OCI-LY3 (cell line): ENCODE results near the gene FMN1.

Source experiments
- EZH2phosphoT487 ChIP-seq: fragments of 200-600 bp; shearing (Covaris generic); IDR thresholded peaks from 2 replicates; pipeline ENCODE4 v1.6.1; 2018; ENCODE audit warnings: antibody characterized with exemption, mixed run types, low read depth
- TF ChIP-seq, protein P1 (sequence below): fragments of 200-600, 300-600 bp; sonication (generic); IDR thresholded peaks from 2 replicates; pipeline ENCODE4 v1.5.1; 2014; ENCODE audit warnings: antibody characterized with exemption, low read length, low read depth

DNA sequence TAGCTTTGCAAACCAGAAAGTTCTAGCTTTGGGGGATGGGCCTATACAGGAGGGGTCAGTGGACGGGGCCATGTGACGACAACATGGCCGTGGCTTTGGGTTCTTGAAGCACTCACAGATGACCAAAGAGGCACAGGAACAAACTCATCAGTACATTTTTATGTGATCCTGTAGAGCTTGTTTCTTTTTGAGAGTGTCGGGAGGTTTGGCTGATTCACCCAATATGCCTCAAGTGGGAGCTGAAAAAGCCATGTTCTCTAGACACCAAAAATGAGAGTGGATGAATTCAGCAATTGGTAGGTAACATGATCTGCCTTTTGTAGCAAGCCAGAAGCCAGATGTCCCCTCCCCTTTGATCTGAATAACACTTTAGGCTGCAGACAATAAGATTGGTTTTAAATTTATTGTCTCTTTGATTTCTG lies 446.6 kb downstream of the FMN1 start:
- no peak for TF ChIP-seq EZH2phosphoT487
- TF ChIP-seq, protein P1, sequence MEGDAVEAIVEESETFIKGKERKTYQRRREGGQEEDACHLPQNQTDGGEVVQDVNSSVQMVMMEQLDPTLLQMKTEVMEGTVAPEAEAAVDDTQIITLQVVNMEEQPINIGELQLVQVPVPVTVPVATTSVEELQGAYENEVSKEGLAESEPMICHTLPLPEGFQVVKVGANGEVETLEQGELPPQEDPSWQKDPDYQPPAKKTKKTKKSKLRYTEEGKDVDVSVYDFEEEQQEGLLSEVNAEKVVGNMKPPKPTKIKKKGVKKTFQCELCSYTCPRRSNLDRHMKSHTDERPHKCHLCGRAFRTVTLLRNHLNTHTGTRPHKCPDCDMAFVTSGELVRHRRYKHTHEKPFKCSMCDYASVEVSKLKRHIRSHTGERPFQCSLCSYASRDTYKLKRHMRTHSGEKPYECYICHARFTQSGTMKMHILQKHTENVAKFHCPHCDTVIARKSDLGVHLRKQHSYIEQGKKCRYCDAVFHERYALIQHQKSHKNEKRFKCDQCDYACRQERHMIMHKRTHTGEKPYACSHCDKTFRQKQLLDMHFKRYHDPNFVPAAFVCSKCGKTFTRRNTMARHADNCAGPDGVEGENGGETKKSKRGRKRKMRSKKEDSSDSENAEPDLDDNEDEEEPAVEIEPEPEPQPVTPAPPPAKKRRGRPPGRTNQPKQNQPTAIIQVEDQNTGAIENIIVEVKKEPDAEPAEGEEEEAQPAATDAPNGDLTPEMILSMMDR: no peak
